ENCODE measurements around the gene TEX36.

DNA sequence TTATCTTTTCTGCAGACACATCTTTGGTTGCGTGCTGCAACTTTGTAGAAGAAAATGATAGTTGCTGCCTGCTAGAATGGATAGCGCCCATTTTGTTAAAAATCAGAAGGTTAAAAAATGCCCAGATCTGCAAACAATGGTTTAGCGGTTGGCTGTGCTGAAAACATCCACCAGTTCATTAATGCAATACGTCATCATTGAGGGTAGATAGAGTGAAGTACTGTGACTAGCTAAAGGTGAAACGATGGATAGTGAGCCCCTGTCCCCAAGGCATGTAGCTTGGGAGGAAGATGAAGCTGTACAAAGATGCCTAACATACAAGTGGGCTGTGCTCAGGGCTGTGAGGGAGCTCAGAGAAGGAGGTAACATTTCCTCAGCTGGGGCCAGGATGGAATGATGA lies 48.4 kb downstream of the TEX36 start:
- TF ChIP-seq BCL6 (CRISPR knock-in tag; IDR thresholded peaks at IDR 0.05) (no peak), EHMT2 (IDR thresholded peaks at IDR 0.05; ENCODE audit: borderline replicate concordance, low read depth, low read length) (no peak), MTA1 (CRISPR knock-in tag; IDR thresholded peaks at IDR 0.05; ENCODE audit: borderline replicate concordance) (no peak)

All from HepG2 (cell line).